CD14-positive monocyte (primary cell): Measurements from ENCODE around the gene DET1. TPM values are rescaled to one million over a fixed set of nuclear protein-coding genes. Genes with fewer than 3 reads are reported as not detected.

ENCODE experiments used
- DNase-seq, 3 donors: peaks; one replicate each; pipeline ENCODE4 v3.0.0-alpha.2; 2011 to 2022
- H2AFZ ChIP-seq: 2 replicates; pipeline ENCODE4 v1.6.0; 2012; ENCODE audit warnings: mild to moderate bottlenecking, low read depth, low read length, inconsistent platforms; ENCODE audit not compliant: insufficient read depth, poor library complexity, severe bottlenecking
- H3K27ac ChIP-seq, 2 donors: 1 replicate in 1 of 2; 2 replicates in 1 of 2; pipeline ENCODE4 v1.5.1; 2012 to 2013; ENCODE audit warnings: low read length in 2 of 2, control low read depth in 1 of 2, inconsistent platforms in 1 of 2, low read depth in 1 of 2, mild to moderate bottlenecking in 1 of 2
- H3K27me3 ChIP-seq, 2 donors: one replicate each; pipeline versions ENCODE4 v1.6.0 to v1.6.1; 2011 to 2013; ENCODE audit warnings: low read length in 2 of 2; ENCODE audit not compliant: control insufficient read depth in 2 of 2, insufficient read depth in 2 of 2
- H3K36me3 ChIP-seq, 2 donors: replicated peaks in 1 of 2; 1 replicate in 1 of 2; 2 replicates in 1 of 2; pipeline versions ENCODE4 v1.5.1 to v1.6.1; 2012 to 2013; ENCODE audit warnings: low read length in 2 of 2, control low read depth in 1 of 2, inconsistent platforms in 1 of 2, mild to moderate bottlenecking in 1 of 2; ENCODE audit not compliant: insufficient read depth in 2 of 2, control insufficient read depth in 1 of 2
- H3K4me1 ChIP-seq, 2 donors: 1 replicate in 1 of 2; 2 replicates in 1 of 2; pipeline versions ENCODE4 v1.5.1 to v1.6.1; 2012 to 2013; ENCODE audit warnings: low read length in 2 of 2, control low read depth in 1 of 2, inconsistent platforms in 1 of 2, mild to moderate bottlenecking in 1 of 2, moderate library complexity in 1 of 2; ENCODE audit not compliant: insufficient read depth in 2 of 2, control insufficient read depth in 1 of 2
- H3K4me2 ChIP-seq: replicated peaks from 2 replicates; pipeline ENCODE3; 2012; ENCODE audit warnings: low read length, moderate library complexity, mild to moderate bottlenecking; ENCODE audit not compliant: poor library complexity, severe bottlenecking; ENCODE audit errors: extremely low read depth
- H3K4me3 ChIP-seq, 3 experiments: fragments of 200-600 bp in 1 of 3; sonication (generic) in 1 of 3; replicated peaks in 1 of 3; 1 replicate in 2 of 3; 2 replicates in 1 of 3; pipeline ENCODE4 v1.5.1; 2011 to 2013; ENCODE audit warnings: low read length in 3 of 3, mild to moderate bottlenecking in 3 of 3, control low read depth in 2 of 3, low read depth in 2 of 3, inconsistent platforms in 1 of 3, moderate library complexity in 1 of 3
- H3K79me2 ChIP-seq: 2 replicates; pipeline ENCODE4 v1.6.0; 2012; ENCODE audit warnings: mild to moderate bottlenecking, control low read depth, inconsistent platforms, low read length, moderate library complexity; ENCODE audit not compliant: insufficient read depth
- H3K9ac ChIP-seq: 2 replicates; pipeline ENCODE4 v1.6.0; 2017; ENCODE audit warnings: low read length, mild to moderate bottlenecking; ENCODE audit not compliant: insufficient read depth, poor library complexity, severe bottlenecking
- H3K9me3 ChIP-seq, 2 donors: replicated peaks in 1 of 2; 1 replicate in 1 of 2; 2 replicates in 1 of 2; pipeline versions ENCODE4 v1.5.1 to v1.6.1; 2012 to 2013; ENCODE audit warnings: low read length in 2 of 2, control low read depth in 1 of 2; ENCODE audit not compliant: control insufficient read depth in 1 of 2, insufficient read depth in 1 of 2
- H4K20me1 ChIP-seq: 2 replicates; pipeline ENCODE4 v1.6.0; 2012; ENCODE audit warnings: mild to moderate bottlenecking, low read length, control low read depth, moderate library complexity; ENCODE audit not compliant: insufficient read depth
- H3K27ac Mint-ChIP-seq, 7 donors: one replicate each; pipeline ENCODE4 v1.8.0; 2020; ENCODE audit warnings: mild to moderate bottlenecking in 7 of 7, mixed read lengths in 7 of 7, moderate library complexity in 6 of 7, inconsistent platforms in 2 of 7
- H3K27me3 Mint-ChIP-seq, 3 donors: one replicate each; pipeline ENCODE4 v1.8.0; 2021 to 2022; ENCODE audit warnings: low read depth in 3 of 3, mild to moderate bottlenecking in 3 of 3, mixed read lengths in 3 of 3, moderate library complexity in 3 of 3, inconsistent platforms in 1 of 3
- H3K36me3 Mint-ChIP-seq, 2 donors: one replicate each; pipeline ENCODE4 v1.8.0; 2020; ENCODE audit warnings: mixed read lengths in 2 of 2, inconsistent platforms in 1 of 2, mild to moderate bottlenecking in 1 of 2
- H3K4me1 Mint-ChIP-seq: one replicate; pipeline ENCODE4 v1.8.0; 2020; ENCODE audit warnings: mild to moderate bottlenecking, mixed read lengths
- H3K4me3 Mint-ChIP-seq, 2 donors: one replicate each; pipeline ENCODE4 v1.8.0; 2020; ENCODE audit warnings: mild to moderate bottlenecking in 2 of 2, mixed read lengths in 2 of 2, moderate library complexity in 1 of 2
- H3K9me3 Mint-ChIP-seq, 7 donors: one replicate each; pipeline ENCODE4 v1.8.0; 2020 to 2022; ENCODE audit warnings: mixed read lengths in 7 of 7, mild to moderate bottlenecking in 6 of 7, moderate library complexity in 6 of 7, inconsistent platforms in 2 of 7
- WGBS: methylation state at CpG from one replicate; pipeline ENCODE4 v1.1.5; 2013; ENCODE audit warnings: missing lambda C conversion rate; ENCODE audit not compliant: insufficient coverage; 5-methylcytosine and 5-hydroxymethylcytosine counted together
- intact Hi-C, 2 donors: fragments of 100-400 bp; cut with micrococcal nuclease; formaldehyde crosslinking; loops; one replicate each; pipeline versions ENCODE4 v1.15.0 to v1.15.1; 2023
- polyA plus RNA-seq, 3 donors: library from polyadenylated mRNA; depleted of rRNA in 1 of 3; unstranded in 2 of 3; stranded (reverse) in 1 of 3; fragments of 300-500 nt in 2 of 3; fragments of >200 nt in 1 of 3; fragmentation: Illumina TruSeq in 2 of 3; gene quantifications; 1 replicate in 2 of 3; 2 replicates in 1 of 3; pipeline ENCODE4 v1.2.3, GENCODE V29; 2012 to 2021
- TF ChIP-seq, protein P1 (sequence below): fragments of 200-600 bp; IDR thresholded peaks from one replicate; pipeline ENCODE4 v1.8.0; 2022; ENCODE audit warnings: antibody characterized with exemption, mild to moderate bottlenecking

Gene DET1
- polyA plus RNA-seq, 3 donors, result 0.88 to 3.4 (median 1.8) TPM

DNA sequence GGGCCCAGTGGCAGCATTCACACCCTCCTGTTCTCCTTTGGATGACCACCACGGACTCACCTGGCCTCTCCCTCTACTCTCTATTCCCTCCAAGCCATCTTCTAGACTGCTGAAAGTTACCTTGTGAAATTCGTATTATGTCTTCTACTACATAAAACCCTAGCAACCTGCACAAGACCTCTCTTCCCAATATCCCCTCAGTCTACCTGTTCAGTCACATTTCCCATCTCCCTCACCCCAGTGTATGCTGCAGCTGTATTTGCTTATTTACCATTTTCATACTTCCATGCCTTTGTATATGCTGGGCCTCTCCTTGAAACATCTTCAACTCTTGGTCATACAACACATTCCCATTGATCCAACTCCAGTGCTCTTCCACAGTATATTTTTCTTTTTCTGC, 35.3 kb downstream of the DET1 start:
- Histone ChIP-seq H3K27ac (no peak overlapping the region), H3K79me2 (no peaks in the 10 kb centered on the region), H3K9me3 (no peaks in the 10 kb centered on the region), H3K9ac (no peak overlapping the region), H2AFZ (no peak overlapping the region), H3K36me3 (peaks cover 30 to 56% of the 10 kb centered on the region in 2 donors), H4K20me1 (no peaks in the 10 kb centered on the region), H3K4me3 (no peak overlapping the region), H3K4me1 (no peaks in the 10 kb centered on the region), H3K4me2 (no peak overlapping the region), H3K27me3 (no peaks in the 10 kb centered on the region)
- TF ChIP-seq, protein P1, sequence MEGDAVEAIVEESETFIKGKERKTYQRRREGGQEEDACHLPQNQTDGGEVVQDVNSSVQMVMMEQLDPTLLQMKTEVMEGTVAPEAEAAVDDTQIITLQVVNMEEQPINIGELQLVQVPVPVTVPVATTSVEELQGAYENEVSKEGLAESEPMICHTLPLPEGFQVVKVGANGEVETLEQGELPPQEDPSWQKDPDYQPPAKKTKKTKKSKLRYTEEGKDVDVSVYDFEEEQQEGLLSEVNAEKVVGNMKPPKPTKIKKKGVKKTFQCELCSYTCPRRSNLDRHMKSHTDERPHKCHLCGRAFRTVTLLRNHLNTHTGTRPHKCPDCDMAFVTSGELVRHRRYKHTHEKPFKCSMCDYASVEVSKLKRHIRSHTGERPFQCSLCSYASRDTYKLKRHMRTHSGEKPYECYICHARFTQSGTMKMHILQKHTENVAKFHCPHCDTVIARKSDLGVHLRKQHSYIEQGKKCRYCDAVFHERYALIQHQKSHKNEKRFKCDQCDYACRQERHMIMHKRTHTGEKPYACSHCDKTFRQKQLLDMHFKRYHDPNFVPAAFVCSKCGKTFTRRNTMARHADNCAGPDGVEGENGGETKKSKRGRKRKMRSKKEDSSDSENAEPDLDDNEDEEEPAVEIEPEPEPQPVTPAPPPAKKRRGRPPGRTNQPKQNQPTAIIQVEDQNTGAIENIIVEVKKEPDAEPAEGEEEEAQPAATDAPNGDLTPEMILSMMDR, result no peak
- no peak overlapping the region for H3K27ac Mint-ChIP-seq
- H3K4me3 Mint-ChIP-seq, result no peak overlapping the region
- no peak for DNase-seq
- H3K27me3 Mint-ChIP-seq, result peaks cover 0 to 3% (median 0%) of the 10 kb centered on the region in 3 donors
- intact Hi-C loops, result no loop called here
- peaks cover 48 to 53% of the 10 kb centered on the region in 2 donors for H3K36me3 Mint-ChIP-seq
- 98% methylated on average over 2 of the region's 2 CpGs for WGBS
- H3K4me1 Mint-ChIP-seq, result peaks cover 2% of the 10 kb centered on the region
- H3K9me3 Mint-ChIP-seq, result no peaks in the 10 kb centered on the region

DNA sequence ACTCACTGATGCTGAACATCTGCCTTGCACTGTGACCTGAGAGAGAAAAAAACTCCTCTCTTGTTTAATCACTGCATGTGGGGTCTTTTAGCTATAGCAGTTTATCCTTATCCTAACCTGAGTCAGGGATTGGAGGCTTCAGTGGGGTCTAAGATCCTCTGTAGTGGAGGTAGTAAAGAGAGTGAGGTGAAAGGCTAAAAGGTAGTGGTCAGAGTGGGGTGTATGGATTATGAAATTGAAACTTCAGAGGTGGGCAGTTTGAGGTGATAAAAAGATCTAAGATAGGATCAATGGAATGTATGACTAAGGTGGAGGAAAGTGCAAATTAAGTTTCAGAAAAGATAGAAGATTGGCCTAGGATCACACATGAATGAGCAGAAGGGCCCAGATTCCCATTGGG, 36.5 kb downstream of the DET1 start:
- no peak overlapping the region for H3K4me2 ChIP-seq
- H3K36me3 Mint-ChIP-seq, result peaks cover 43 to 47% of the 10 kb centered on the region in 2 donors
- TF ChIP-seq, protein P1, result no peak
- no peak overlapping the region for H2AFZ ChIP-seq
- no peak overlapping the region for H3K27ac ChIP-seq
- H3K27me3 Mint-ChIP-seq, result peaks cover 0 to 3% (median 0%) of the 10 kb centered on the region in 3 donors
- no peaks in the 10 kb centered on the region for H3K27me3 ChIP-seq
- no peaks in the 10 kb centered on the region for H3K9me3 Mint-ChIP-seq
- H3K27ac Mint-ChIP-seq, result no peak overlapping the region
- H3K9me3 ChIP-seq, result no peaks in the 10 kb centered on the region
- no peak overlapping the region for H3K4me3 ChIP-seq
- no peak overlapping the region for H3K9ac ChIP-seq
- H4K20me1 ChIP-seq, result no peaks in the 10 kb centered on the region
- no peaks in the 10 kb centered on the region for H3K79me2 ChIP-seq
- H3K36me3 ChIP-seq, result peaks cover 26 to 52% of the 10 kb centered on the region in 2 donors
- H3K4me1 ChIP-seq, result no peaks in the 10 kb centered on the region
- H3K4me3 Mint-ChIP-seq, result no peak overlapping the region
- H3K4me1 Mint-ChIP-seq, result peaks cover 2% of the 10 kb centered on the region
- DNase-seq, result no peak
- intact Hi-C loops, result no loop called here
